Colonic mucosa (tissue), 4 donors: ENCODE results near the gene CCDC51. TPM values are rescaled to one million over a fixed set of nuclear protein-coding genes. Genes with fewer than 3 reads are reported as not detected.

Experiments used
- DNase-seq: peaks from one replicate; pipeline ENCODE4 v3.0.0-alpha.2; 2020
- H3K27ac ChIP-seq: fragments of 200-600 bp; one replicate; pipeline ENCODE4 v1.8.0; 2021
- H3K27me3 ChIP-seq: fragments of 200-600 bp; one replicate; pipeline ENCODE4 v1.8.0; 2021
- H3K36me3 ChIP-seq: fragments of 200-600 bp; one replicate; pipeline ENCODE4 v1.8.0; 2021
- H3K4me1 ChIP-seq: fragments of 200-600 bp; one replicate; pipeline ENCODE4 v1.8.0; 2021; ENCODE audit warnings: mild to moderate bottlenecking
- H3K4me3 ChIP-seq: fragments of 200-600 bp; one replicate; pipeline ENCODE4 v1.8.0; 2021
- H3K9ac ChIP-seq, 2 donors: one replicate each; pipeline ENCODE4 v1.7.0; 2013; ENCODE audit warnings: control low read depth in 2 of 2, low read depth in 2 of 2, low read length in 2 of 2
- H3K9me3 ChIP-seq: fragments of 200-600 bp; one replicate; pipeline ENCODE4 v1.8.0; 2021
- CTCF ChIP-seq: fragments of 200-600 bp; IDR thresholded peaks from one replicate; pipeline ENCODE4 v1.8.0; 2022; ENCODE audit warnings: antibody characterized with exemption, mild to moderate bottlenecking
- intact Hi-C: fragments of 100-400 bp; cut with DNase I; formaldehyde crosslinking; loops from one replicate; pipeline ENCODE4 v1.14.1; 2022
- total RNA-seq, 2 donors: library from RNA; stranded (reverse); fragmentation: NEBNext Ultra II Directional in 1 of 2; extraction: Animal tissue kit (Norgen Biotek cat#: 25700) in 1 of 2; gene quantifications; one replicate each; pipeline ENCODE4 v1.2.1, GENCODE V29; 2021
- donor health status: healthy.
- donor health status: DM: no; HTN: no; CAD: no.
- donor health status: DM: no; HTN: no; CAD: no.

The CCDC51 gene
- total RNA-seq, 2 donors from 2014 or later = 11.8 to 21.5 TPM

GRCh38 chr3:48416546-48416945, 23.4 kb downstream of the CCDC51 start:
- TF ChIP-seq CTCF = no peak
- Histone ChIP-seq H3K36me3 (peaks cover 13% of the 10 kb centered on the region), H3K9me3 (no peaks in the 10 kb centered on the region), H3K4me3 (no peak overlapping the region), H3K9ac (no peak overlapping the region), H3K4me1 (no peaks in the 10 kb centered on the region), H3K27me3 (no peaks in the 10 kb centered on the region), H3K27ac (no peak overlapping the region)
- DNase-seq = no peak
- intact Hi-C loops = no loop called here

GRCh38 chr3:48416091-48416505, 23.8 kb downstream of the CCDC51 start:
- Histone ChIP-seq H3K9me3 (no peaks in the 10 kb centered on the region), H3K4me1 (no peaks in the 10 kb centered on the region), H3K27ac (no peak overlapping the region), H3K9ac (no peak overlapping the region), H3K36me3 (peaks cover 14% of the 10 kb centered on the region), H3K27me3 (no peaks in the 10 kb centered on the region), H3K4me3 (no peak overlapping the region)
- no peak for DNase-seq
- no peak for TF ChIP-seq CTCF
- intact Hi-C loops = no loop called here

- H3K4me1 ChIP-seq = no peaks in the 10 kb centered on the region
- H3K9ac ChIP-seq = no peak overlapping the region
- TF ChIP-seq CTCF = no peak
- no peaks in the 10 kb centered on the region for H3K27me3 ChIP-seq
- intact Hi-C loops = no loop called here
- no peak overlapping the region for H3K4me3 ChIP-seq
- H3K27ac ChIP-seq = no peak overlapping the region
- DNase-seq = no peak
- H3K36me3 ChIP-seq = peaks cover 14% of the 10 kb centered on the region
- H3K9me3 ChIP-seq = no peaks in the 10 kb centered on the region
Measured at GRCh38 chr3:48415251-48415953, 24.5 kb downstream of the CCDC51 start.

- TF ChIP-seq CTCF = no peak
- Histone ChIP-seq H3K27me3 (no peaks in the 10 kb centered on the region), H3K4me1 (no peaks in the 10 kb centered on the region), H3K27ac (no peak overlapping the region), H3K36me3 (peaks cover 14% of the 10 kb centered on the region), H3K9ac (no peak overlapping the region), H3K4me3 (no peak overlapping the region), H3K9me3 (no peaks in the 10 kb centered on the region)
- intact Hi-C loops = no loop called here
- DNase-seq = no peak
Measured at GRCh38 chr3:48414376-48415250, 25.3 kb downstream of the CCDC51 start.

- H3K27me3 ChIP-seq = no peaks in the 10 kb centered on the region
- H3K9me3 ChIP-seq = no peaks in the 10 kb centered on the region
- no peak for DNase-seq
- no peak overlapping the region for H3K4me3 ChIP-seq
- no peak overlapping the region for H3K27ac ChIP-seq
- no peaks in the 10 kb centered on the region for H3K4me1 ChIP-seq
- TF ChIP-seq CTCF = no peak
- intact Hi-C loops = no loop called here
- H3K9ac ChIP-seq = no peak overlapping the region
- peaks cover 14% of the 10 kb centered on the region for H3K36me3 ChIP-seq
Measured at GRCh38 chr3:48413611-48414010, 26.3 kb downstream of the CCDC51 start.
